Adrenal gland (tissue), 5 donors: ENCODE results near the gene GPR176.

Experiments
- CTCF ChIP-seq, 6 experiments: fragments of 450-650 bp in 4 of 6; fragments of 200-600 bp in 2 of 6; sonication (generic) in 1 of 6; IDR thresholded peaks; 1 replicate in 5 of 6; 2 replicates in 1 of 6; pipeline versions ENCODE4 v1.5.1 to v1.8.0; 2016 to 2021; ENCODE audit warnings: antibody characterized with exemption in 6 of 6, mild to moderate bottlenecking in 2 of 6, moderate library complexity in 1 of 6
- POLR2A ChIP-seq, 2 donors: fragments of 450-650 bp; IDR thresholded peaks; one replicate each; pipeline ENCODE4 v1.6.1; 2017; ENCODE audit warnings: antibody characterized with exemption in 2 of 2, mild to moderate bottlenecking in 2 of 2, moderate library complexity in 1 of 2
- donor health status: DM: no; HTN: no; CAD: no.

- no peak for TF ChIP-seq CTCF (IDR thresholded peaks at IDR 0.05)
- no peak for TF ChIP-seq POLR2A (IDR thresholded peaks at IDR 0.05)
Observed at GRCh38 chr15:39859636-39860035, 60.4 kb downstream of the GPR176 start.
